Heart left ventricle (tissue), 16 donors: ENCODE data around the gene UBR3. TPM values are rescaled to one million over a fixed set of nuclear protein-coding genes. Genes with fewer than 3 reads are reported as not detected.
"Not testable (repeated sequence)": the region's sequence is repeated elsewhere in the genome, so short reads cannot be mapped to it uniquely, and the experiment has no call there.

Experiments
- ATAC-seq, 4 donors: fragments of 200-7000 bp; cut with Tn5 transposase; one replicate each; pipeline ENCODE4 v1.9.1; 2020 to 2022; ENCODE audit warnings: moderate library complexity in 4 of 4, mild to moderate bottlenecking in 3 of 4, moderate number of reproducible peaks in 1 of 4
- DNase-seq, 5 donors: peaks; one replicate each; pipeline ENCODE4 v3.0.0-alpha.2; 2020
- H3K27ac ChIP-seq, 12 donors: fragments of 200-600 bp; sonication (generic) in 4 of 12; one replicate each; pipeline versions ENCODE4 v1.5.0 to v1.8.0; 2016 to 2022; ENCODE audit warnings: mild to moderate bottlenecking in 2 of 12
- H3K27me3 ChIP-seq, 9 donors: fragments of 200-600 bp; sonication (generic) in 2 of 9; one replicate each; pipeline versions ENCODE4 v1.5.1 to v1.8.0; 2016 to 2022; ENCODE audit warnings: mild to moderate bottlenecking in 3 of 9
- H3K36me3 ChIP-seq, 9 donors: fragments of 200-600 bp; sonication (generic) in 2 of 9; one replicate each; pipeline versions ENCODE4 v1.5.0 to v1.8.0; 2018 to 2022; ENCODE audit warnings: mild to moderate bottlenecking in 2 of 9
- H3K4me1 ChIP-seq, 12 donors: fragments of 200-600 bp; sonication (generic) in 4 of 12; one replicate each; pipeline versions ENCODE4 v1.5.0 to v1.8.0; 2016 to 2022; ENCODE audit warnings: mild to moderate bottlenecking in 3 of 12
- H3K4me3 ChIP-seq, 12 donors: fragments of 200-600 bp; sonication (generic) in 4 of 12; one replicate each; pipeline versions ENCODE4 v1.5.0 to v1.8.0; 2017 to 2022; ENCODE audit warnings: mild to moderate bottlenecking in 9 of 12, moderate library complexity in 4 of 12
- H3K9me3 ChIP-seq, 12 donors: fragments of 200-600 bp; sonication (generic) in 4 of 12; one replicate each; pipeline versions ENCODE4 v1.5.0 to v1.8.0; 2016 to 2022; ENCODE audit warnings: mild to moderate bottlenecking in 1 of 12
- CTCF ChIP-seq, 12 donors: fragments of 200-600 bp; sonication (generic) in 4 of 12; IDR thresholded peaks; one replicate each; pipeline versions ENCODE4 v1.5.0 to v1.8.0; 2018 to 2022; ENCODE audit warnings: antibody characterized with exemption in 12 of 12, mild to moderate bottlenecking in 5 of 12
- POLR2A ChIP-seq, 2 donors: fragments of 450-650 bp; IDR thresholded peaks; one replicate each; pipeline ENCODE4 v1.6.1; 2017; ENCODE audit warnings: antibody characterized with exemption in 2 of 2, mild to moderate bottlenecking in 2 of 2, moderate library complexity in 2 of 2
- WGBS, 4 donors: extraction: QIAGEN DNeasy Blood & Tissue Kit in 2 of 4; methylation state at CpG; one replicate each; pipeline versions ENCODE4 v1.1.5 to v1.1.7; 2013 to 2018; 5-methylcytosine and 5-hydroxymethylcytosine counted together
- intact Hi-C, 10 donors: fragments of 100-400 bp; cut with DNase I; formaldehyde crosslinking; loops; one replicate each; pipeline versions ENCODE4 v1.11.1 to v1.14.2; 2022
- polyA plus RNA-seq, 2 donors: library from polyadenylated mRNA; stranded (reverse); fragments of 200-250 nt; gene quantifications; one replicate each; pipeline ENCODE4 v1.2.3, GENCODE V29; 2013
- total RNA-seq, 9 donors: library from RNA; depleted of rRNA in 2 of 9; stranded (reverse); fragments of >200 nt in 2 of 9; fragmentation: NEBNext Ultra II Directional in 3 of 9; extraction: Animal tissue kit (Norgen Biotek cat#: 25700) in 3 of 9; gene quantifications; one replicate each; pipeline versions ENCODE4 v1.1.0 to v1.2.4, GENCODE V29; 2016 to 2023
- donor health status: ischemic (EF 13 %, LVEDD 7.1; RV severe dilation, severe dysfunction).
- donor health status: healthy with polysubstance abuse.
- donor health status: DM: no; HTN: yes; CAD: no.
- donor health status: DM: no; HTN: no; CAD: no.
- donor health status: ischemic (EF 25% LVEDD 6.9; RV normal size, moderate dysfunction).
- donor health status: ischemic (EF 25% LVEDD 5.7; RV mildly dilated, moderate dysfunction).
- donor health status: healthy.
- donor health status: DM: yes; HTN: yes; CAD: no.
- donor health status: ischemic (EF 35%, LVEDD 5.7; RV mildly dilated, moderate dysfunction).
- donor health status: nonischemic (EF 11% LVEDD 7.7; RV severe dilation, severe dysfunction).
- donor health status: DM: yes; HTN: yes; CAD: no.
- donor health status: PGD.
- donor health status: ischemic (EF 29% LVEDD 5.4; RV normal size, mild dysfunction).
- donor health status: nonischemic (EF 23%, LVEDD 6.1; RV moderate dilation, normal function).

The UBR3 gene
- total and polyA plus RNA-seq, 11 donors = 34.8 to 137 (median 106) TPM

GRCh38 chr2:169897834-169898233 lies 70.6 kb downstream of the UBR3 start:
- H3K36me3 ChIP-seq = peaks cover 0 to 72% (median 36%) of the 10 kb centered on the region in 9 donors
- DNase-seq (no peak), ATAC-seq (peak in 1 of 4 donors; percentile 20)
- H3K4me3 ChIP-seq = no peak overlapping the region
- TF ChIP-seq POLR2A (IDR thresholded peaks at IDR 0.05) = no peak
- no peak for TF ChIP-seq CTCF (IDR thresholded peaks at IDR 0.05)
- H3K27me3 ChIP-seq = no peaks in the 10 kb centered on the region
- H3K27ac ChIP-seq = peak overlapping the region in 1 of 12 donors; percentile 23
- intact Hi-C loops = no loop called here
- peaks cover 0 to 15% (median 3%) of the 10 kb centered on the region in 12 donors for H3K4me1 ChIP-seq
- H3K9me3 ChIP-seq = no peaks in the 10 kb centered on the region

- H3K27me3 ChIP-seq, H3K9me3 ChIP-seq, ATAC-seq, intact Hi-C loops, DNase-seq, H3K27ac ChIP-seq, H3K4me1 ChIP-seq, H3K4me3 ChIP-seq: not testable (repeated sequence)
- peaks cover 0 to 67% (median 33%) of the 10 kb centered on the region in 9 donors for H3K36me3 ChIP-seq
- 83 to 95% (median 89%) methylated on average over 4 of the region's 4 CpGs for WGBS, 4 donors
Observed at GRCh38 chr2:169900103-169900502, 72.8 kb downstream of the UBR3 start.

GRCh38 chr2:169900686-169901085 lies 73.4 kb downstream of the UBR3 start:
- Histone ChIP-seq H3K27ac (no peak overlapping the region), H3K4me3 (no peak overlapping the region), H3K4me1 (peaks cover 0 to 8% (median 0%) of the 10 kb centered on the region in 12 donors), H3K27me3 (no peaks in the 10 kb centered on the region), H3K36me3 (peaks cover 0 to 67% (median 31%) of the 10 kb centered on the region in 9 donors), H3K9me3 (no peaks in the 10 kb centered on the region)
- ATAC-seq (no peak), DNase-seq (no peak)
- no peak for TF ChIP-seq CTCF (IDR thresholded peaks at IDR 0.05)
- TF ChIP-seq POLR2A (IDR thresholded peaks at IDR 0.05) = no peak
- 83 to 93% (median 90%) methylated on average over 3 of the region's 3 CpGs for WGBS, 4 donors
- intact Hi-C loops = no loop called here

- TF ChIP-seq POLR2A (IDR thresholded peaks at IDR 0.05) (no peak), CTCF (IDR thresholded peaks at IDR 0.05) (no peak)
- Histone ChIP-seq H3K27ac (no peak overlapping the region), H3K27me3 (no peaks in the 10 kb centered on the region), H3K9me3 (no peaks in the 10 kb centered on the region), H3K36me3 (peaks cover 0 to 64% (median 40%) of the 10 kb centered on the region in 9 donors), H3K4me1 (peaks cover 0 to 11% (median 0%) of the 10 kb centered on the region in 12 donors), H3K4me3 (no peak overlapping the region)
- ATAC-seq (no peak), DNase-seq (no peak)
- intact Hi-C loops = no loop called here
- 96 to 98% (median 97%) methylated on average over 2 of the region's 2 CpGs for WGBS, 4 donors
Observed at GRCh38 chr2:169906731-169907130, 79.5 kb downstream of the UBR3 start.

GRCh38 chr2:169909376-169909775 lies 82.1 kb downstream of the UBR3 start:
- ATAC-seq (no peak), DNase-seq (no peak)
- Histone ChIP-seq H3K27me3 (no peaks in the 10 kb centered on the region), H3K9me3 (no peaks in the 10 kb centered on the region), H3K36me3 (peaks cover 0 to 63% (median 42%) of the 10 kb centered on the region in 9 donors), H3K27ac (no peak overlapping the region), H3K4me1 (peaks cover 0 to 11% (median 0%) of the 10 kb centered on the region in 12 donors), H3K4me3 (no peak overlapping the region)
- intact Hi-C loops = no loop called here
- no peak for TF ChIP-seq CTCF (IDR thresholded peaks at IDR 0.05)
- no peak for TF ChIP-seq POLR2A (IDR thresholded peaks at IDR 0.05)
